Right lung (tissue), 5 donors: ENCODE results near the gene FLRT1. TPM values are rescaled to one million over a fixed set of nuclear protein-coding genes. Genes with fewer than 3 reads are reported as not detected.

ENCODE experiments used
- DNase-seq, 2 donors: peaks; one replicate each; pipeline ENCODE4 v3.0.0-alpha.2; 2013
- polyA plus RNA-seq, 5 donors: library from polyadenylated mRNA; unstranded; fragments of 120-200 nt; gene quantifications; one replicate each; pipeline versions ENCODE4 v1.2.1 to v1.2.3, GENCODE V29; 2013; ENCODE audit warnings: inconsistent platforms in 1 of 5, low replicate concordance in 1 of 5; ENCODE audit not compliant: insufficient read length in 5 of 5, insufficient read depth in 1 of 5

The FLRT1 gene
- polyA plus RNA-seq, 5 donors, result 2.3 to 4.4 (median 3.5) TPM

GRCh38 chr11:64006398-64006797, 29.3 kb upstream of the FLRT1 start:
- no peak for DNase-seq

GRCh38 chr11:64007160-64007628, 28.5 kb upstream of the FLRT1 start:
- no peak for DNase-seq

DNA sequence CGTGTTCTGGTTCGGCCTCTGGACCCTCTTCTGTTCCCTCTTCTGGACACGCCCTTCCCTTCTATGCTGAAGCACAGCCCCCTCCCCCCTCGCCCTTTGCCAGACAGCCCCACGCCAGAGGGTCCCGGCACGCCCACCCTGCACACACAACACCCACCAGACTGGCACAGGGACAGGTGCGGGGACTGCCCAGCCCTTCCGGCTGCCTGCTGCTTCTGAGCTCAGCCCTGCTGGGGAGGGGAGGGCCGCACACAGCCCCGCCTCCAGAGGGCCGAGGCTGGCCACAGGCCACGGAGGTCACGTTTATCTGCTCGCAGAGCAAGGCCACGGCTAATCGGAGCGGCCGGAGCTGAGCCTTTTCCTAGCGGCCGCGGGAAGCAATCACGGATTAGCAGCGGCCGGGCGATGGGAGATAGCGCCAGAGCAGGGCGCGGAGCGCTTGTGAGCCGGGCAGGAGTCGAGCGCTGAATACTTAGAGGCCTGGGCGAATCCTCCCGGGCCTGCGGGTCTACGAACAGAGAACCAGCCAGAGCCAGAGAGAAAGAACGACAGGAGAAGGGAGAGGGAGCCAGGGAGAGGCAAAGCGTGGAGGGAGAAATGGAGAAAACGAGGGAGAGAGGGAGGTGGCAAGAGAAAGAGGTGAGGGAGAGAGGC, 28.0 kb upstream of the FLRT1 start:
- no peak for DNase-seq

DNA sequence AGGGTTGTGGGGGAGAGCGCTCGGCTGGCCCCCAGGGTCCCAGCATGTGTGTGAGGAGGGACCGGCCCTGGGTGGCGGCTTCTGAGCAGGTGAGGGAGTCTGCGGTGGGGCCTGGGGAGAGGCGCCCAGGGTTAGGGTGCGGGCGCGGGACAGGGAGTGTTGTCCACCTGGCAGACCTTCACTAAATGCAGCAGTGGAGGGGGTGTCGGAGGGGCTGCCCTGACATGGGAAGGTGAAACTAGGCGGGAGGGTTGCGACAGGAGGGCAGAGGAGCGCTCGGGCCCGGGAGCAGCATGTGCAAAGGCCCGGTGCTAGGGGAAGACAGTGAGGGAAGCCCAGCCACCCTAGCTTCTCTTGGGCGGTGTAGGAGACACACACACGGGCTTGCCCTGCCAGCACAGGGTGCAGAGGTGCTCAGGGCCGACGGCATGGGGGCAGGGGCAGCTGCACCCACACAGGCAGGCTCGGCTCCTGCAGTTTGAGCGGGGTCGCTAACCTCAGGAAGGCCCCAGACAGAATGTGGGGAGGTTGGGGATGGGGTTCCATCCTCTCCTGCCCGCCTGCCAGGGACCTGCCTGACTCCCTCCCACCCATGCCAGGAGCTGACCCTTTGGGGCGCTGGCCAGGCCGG, 27.3 kb upstream of the FLRT1 start:
- no peak for DNase-seq

DNA sequence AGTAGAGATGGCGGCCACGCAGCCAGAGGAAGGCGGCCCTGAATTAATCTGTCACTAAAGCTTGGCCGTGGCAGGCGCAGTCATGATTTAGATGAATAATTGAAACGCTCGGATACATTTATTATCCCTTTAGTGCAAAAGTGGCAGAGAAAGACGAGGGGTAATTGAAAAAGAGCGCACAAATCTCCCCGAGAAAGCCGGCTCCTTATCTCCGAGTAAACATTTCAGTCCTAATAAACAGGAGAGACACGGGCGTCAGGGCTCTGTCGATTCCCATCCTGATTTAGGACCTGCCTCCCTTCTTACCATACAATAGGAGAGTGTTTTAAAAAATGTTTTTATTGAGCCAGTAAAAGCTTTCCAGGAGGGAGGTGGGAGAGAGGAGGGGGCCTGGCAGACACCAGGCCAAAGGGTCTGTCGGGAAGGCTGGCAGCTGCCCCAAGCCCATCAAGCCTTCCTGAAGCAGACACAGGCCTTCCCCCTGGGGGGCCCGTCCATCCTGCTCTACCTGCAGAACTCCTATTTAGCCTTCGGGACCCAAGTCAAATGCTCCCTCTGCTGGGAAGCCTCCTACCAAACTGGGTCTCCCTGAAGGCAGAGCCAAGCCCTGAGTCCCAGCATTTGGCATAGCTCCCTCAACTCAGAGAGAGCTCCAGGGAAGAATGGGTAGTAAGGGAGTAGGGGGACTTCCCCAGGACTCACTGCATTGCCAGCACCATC, 26.7 kb upstream of the FLRT1 start:
- no peak for DNase-seq

DNA sequence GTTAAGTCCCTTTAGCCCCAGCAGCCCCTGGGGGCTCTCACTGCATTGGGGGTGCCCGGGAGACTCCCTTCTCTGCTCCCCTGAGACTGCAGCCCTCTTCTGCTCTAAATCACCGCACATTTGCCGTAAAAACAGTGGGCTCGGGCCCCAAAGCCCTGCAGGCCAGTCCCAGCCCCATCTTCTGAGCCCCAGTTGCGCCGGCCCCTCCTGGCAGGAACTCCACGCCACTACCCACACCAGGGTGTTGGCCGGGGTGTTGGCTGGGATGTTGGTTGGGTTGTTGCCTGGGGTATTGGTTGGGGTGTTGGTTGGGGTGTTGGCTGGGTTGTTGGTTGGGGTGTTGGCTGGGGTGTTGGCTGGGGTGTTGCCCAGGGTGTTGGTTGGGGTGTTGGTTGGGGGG, 26.0 kb upstream of the FLRT1 start:
- DNase-seq, result no peak

DNA sequence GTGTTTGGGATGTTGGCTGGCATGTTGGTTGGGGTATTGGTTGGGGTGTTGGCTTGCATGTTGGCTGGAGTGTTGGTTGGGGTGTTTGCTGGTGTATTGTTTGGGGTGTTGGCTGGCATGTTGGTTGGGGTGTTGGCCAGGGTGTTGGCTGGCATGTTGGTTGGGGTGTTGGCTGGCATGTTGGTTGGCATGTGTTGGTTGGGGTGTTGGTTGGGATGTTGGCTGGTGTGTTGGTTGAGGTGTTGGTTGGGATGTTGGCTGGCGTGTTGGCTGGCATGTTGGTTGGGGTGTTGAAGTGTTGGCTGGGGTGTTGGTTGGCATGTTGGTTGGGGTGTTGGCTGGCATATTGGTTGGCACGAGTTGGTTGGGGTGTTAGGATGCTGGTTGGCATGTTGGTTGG, 24.9 kb upstream of the FLRT1 start:
- no peak for DNase-seq

DNA sequence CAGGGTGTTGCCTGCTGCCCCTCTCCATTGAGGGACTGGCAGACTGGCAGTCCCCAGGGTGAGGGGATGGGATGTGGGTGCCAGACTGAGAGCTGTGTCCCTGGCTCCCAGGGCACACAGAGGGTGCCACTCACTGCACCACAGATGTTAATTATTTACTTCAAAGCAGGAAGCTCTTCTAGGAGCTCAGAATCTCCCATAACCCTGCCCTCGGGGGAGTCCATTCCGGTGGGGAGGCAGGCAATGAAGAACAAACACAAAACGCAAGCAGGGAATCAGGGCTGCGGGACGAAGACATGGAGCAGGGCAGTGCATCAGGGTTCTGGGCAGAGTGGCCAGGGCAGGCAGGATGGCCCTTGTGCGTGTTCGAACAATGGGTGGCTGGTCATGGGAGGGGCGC, 24.4 kb upstream of the FLRT1 start:
- DNase-seq, result no peak

GRCh38 chr11:64013141-64013896, 22.4 kb upstream of the FLRT1 start:
- DNase-seq, result no peak

DNA sequence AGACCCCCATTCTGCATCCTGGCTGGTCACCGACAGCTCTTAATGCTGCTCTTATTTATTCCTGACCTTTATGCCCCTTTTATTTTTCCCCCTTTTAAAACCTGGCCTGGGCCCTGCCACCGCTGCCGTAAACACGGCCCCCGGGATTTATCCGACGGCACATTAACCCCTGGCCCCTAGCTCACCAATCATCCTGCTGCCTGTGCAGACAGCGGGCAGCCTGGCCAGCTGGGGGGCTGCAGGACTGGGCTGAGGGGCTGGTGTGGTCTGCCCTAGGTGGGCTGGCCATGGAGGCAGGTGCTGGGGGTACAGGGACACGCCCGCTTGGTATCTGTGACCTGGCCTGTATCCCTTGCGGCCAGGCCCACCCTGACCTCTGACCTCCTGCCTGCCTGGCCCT, 21.4 kb upstream of the FLRT1 start:
- DNase-seq, result no peak

GRCh38 chr11:64015510-64015909, 20.2 kb upstream of the FLRT1 start:
- DNase-seq, result no peak

DNA sequence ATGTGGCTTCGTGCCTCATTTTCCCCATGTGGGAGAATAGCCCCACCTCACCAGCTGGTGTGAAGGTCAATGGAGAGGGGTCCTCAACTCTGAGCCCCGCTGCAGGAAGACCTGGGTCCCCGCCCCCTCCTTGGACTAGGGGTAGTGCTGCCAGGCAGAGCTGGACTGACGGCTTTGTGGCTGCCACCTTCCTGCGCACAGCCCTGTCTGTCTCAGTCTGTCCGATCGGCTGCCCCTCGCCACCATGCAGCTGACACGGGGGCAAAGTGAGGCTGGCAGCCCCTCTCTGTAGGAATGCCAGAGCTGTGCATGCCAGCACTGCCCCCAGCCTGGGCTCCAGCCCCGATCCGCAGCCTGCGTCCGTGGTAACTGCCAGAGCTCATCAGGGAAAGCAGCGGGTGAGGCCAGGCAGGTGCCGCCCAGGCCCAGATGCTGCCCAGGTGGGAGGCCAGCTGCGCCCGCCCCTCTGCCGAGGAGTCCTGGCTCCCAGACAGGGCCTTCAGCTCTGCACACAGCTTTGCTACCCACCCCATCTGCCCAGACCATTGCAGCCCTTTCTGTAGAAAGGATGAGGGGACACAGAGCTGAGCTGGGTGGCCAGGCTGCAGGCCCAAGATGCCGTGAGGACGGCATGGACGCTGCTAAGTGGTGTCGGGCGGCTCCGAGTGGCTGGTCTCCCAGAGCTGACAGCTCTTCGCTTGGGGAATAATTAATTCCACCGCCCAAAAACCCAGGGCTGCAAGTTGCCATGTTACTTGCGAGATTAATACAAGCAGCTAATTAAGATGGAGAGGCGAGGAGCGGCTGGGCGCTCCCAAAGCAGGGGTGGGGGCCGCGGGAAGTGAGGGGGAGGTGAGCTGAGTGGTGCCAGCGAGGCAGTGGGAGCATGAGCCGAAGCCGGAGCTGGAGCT, 19.5 kb upstream of the FLRT1 start:
- no peak for DNase-seq

GRCh38 chr11:64017945-64018224, 17.8 kb upstream of the FLRT1 start:
- DNase-seq, result no peak

GRCh38 chr11:64018310-64018709, 17.4 kb upstream of the FLRT1 start:
- no peak for DNase-seq

DNA sequence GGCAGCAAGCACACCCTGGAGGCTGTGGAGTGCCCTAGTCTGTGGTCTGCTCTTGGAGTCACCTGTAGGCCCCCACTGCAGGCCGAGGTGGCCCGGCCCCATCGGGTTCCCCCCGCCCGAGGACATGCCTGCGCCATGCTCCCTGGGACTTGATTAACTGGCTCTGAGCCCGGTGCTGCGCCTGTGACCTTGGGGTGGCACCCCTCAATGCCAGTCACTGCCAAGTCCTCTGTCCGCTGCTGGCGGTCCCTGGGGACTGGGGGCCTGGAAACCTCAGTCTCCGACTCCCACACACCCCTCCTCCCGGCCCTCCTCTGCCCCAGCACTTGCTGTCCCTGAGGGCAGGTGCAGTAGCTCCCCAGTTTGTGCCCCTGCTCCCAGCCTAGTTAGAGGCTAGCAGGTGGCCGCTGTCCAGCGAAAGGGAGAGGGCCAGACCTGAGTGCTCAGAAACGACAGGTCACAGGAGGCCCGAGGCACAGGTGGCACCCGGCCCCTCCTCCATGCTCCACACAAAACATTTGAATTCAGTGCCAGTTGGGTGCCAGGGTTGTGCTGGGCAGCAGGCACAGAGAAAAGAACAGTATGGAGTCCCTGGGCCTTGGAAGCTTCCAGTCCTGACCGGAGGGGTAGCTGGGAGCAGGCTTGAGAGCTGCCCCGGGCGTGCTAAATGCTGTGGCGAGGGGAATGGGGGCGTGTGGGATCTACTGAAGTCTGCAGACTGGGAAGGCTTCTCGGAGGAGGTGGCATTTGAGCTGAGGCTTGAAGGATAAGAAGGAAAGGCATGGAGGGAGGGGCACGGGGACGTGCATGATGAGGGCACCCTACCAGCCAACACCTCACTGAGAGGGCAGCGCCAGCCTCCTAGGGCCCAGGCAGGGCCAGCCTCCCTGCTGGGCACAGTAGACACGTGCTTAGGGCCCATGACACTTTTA, 16.4 kb upstream of the FLRT1 start:
- no peak for DNase-seq

GRCh38 chr11:64020976-64021756, 14.6 kb upstream of the FLRT1 start:
- no peak for DNase-seq

- no peak for DNase-seq
Measured at GRCh38 chr11:64021757-64022093, 14.0 kb upstream of the FLRT1 start.

DNA sequence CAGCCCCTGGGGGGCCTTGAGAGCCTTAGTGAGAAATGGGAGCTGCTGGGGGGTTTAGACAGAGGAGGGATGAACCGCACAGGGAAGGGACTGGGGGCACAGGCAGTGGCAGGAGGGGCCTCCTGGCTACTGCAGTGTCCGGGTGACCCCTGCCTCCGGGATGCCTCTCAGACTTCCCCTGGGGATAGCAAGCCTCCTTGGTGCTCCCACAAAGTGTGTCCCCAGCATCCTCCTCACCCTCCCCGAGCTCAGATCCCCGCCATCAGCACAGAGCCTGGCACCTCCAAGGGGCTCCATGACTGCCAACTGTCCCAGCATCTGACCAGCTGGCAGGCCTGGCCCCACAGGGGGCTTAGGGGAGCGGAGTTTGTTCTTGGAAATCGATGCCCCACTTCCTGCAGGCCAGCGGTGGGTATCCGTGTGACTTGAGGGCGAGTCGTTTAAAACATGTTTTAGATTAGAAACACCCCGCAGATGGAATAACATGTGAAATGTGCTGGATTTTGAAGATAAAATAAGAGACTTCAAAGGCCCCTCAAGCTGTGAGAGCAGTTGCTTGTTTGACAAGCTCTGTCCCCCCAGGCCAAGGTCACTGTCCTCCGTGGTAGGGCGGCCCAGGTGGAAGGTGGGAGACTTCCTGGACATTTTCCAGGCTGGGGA, 13.5 kb upstream of the FLRT1 start:
- no peak for DNase-seq
